PC-3 (cell line): ENCODE data around the gene XPO5.

Experiments used
- CTCF ChIP-seq: fragments of 300-600 bp; sonication (generic); conservative IDR thresholded peaks from 2 replicates; pipeline ENCODE4 v1.5.1; 2017; ENCODE audit warnings: antibody characterized with exemption, low read depth, mild to moderate bottlenecking, low read length
- EZH2 ChIP-seq: fragments of 300-600 bp; sonication (generic); IDR thresholded peaks from one replicate; pipeline ENCODE4 v1.6.1; 2017; ENCODE audit warnings: antibody characterized with exemption, mild to moderate bottlenecking, low read length; ENCODE audit not compliant: unreplicated experiment
- EZH2phosphoT487 ChIP-seq: fragments of 300-600 bp; sonication (generic); IDR thresholded peaks from 2 replicates; pipeline ENCODE4 v1.6.1; 2018; ENCODE audit warnings: mild to moderate bottlenecking, antibody characterized with exemption, low read length, borderline replicate concordance

- no peak for TF ChIP-seq CTCF
- no peak for TF ChIP-seq EZH2
- TF ChIP-seq EZH2phosphoT487: no peak
These were observed 4.9 kb downstream of the XPO5 start for GRCh38 chr6:43570876-43571441.
